ENCODE results near the gene ZFP62.
"Not testable (repeated sequence)": the region's sequence is repeated elsewhere in the genome, so short reads cannot be mapped to it uniquely, and the experiment has no call there.

The ZFP62 gene

DNA sequence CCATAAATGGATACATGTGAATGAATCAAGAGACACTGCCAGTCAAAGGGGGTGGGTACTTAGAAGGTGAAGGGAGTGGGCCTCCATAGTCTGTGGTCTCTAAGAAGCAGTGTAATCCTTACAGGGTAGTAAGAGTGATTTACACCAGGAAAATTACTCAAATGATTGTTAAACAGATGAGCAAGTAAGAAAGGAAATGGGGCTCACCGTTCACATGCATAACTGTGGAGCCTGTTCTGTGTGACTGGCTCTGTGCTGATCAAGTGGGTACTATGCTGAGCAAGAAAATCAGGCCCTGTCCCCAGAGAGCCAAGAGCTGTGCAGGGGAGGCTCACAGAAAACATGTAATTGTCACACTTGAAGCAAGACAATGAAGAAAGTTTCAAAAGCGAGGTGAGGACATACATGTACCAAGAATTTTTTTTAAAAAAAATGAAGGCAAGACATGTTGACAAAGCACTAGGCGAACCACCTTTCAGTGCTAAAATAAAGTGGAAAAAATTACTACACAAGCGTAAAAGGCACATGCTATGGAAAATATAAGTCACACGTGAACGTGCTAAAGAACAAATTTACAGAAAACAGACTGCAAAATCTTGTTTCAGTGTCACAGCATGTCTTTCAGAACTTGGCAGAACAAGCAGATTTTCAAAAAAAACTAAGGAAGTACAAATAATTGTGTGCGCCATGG lies 40.4 kb upstream of the ZFP62 start:
- H3K4me3 ChIP-seq (ENCODE audit: low read depth, low read length), result no peak overlapping the region
- TF ChIP-seq, protein P1, sequence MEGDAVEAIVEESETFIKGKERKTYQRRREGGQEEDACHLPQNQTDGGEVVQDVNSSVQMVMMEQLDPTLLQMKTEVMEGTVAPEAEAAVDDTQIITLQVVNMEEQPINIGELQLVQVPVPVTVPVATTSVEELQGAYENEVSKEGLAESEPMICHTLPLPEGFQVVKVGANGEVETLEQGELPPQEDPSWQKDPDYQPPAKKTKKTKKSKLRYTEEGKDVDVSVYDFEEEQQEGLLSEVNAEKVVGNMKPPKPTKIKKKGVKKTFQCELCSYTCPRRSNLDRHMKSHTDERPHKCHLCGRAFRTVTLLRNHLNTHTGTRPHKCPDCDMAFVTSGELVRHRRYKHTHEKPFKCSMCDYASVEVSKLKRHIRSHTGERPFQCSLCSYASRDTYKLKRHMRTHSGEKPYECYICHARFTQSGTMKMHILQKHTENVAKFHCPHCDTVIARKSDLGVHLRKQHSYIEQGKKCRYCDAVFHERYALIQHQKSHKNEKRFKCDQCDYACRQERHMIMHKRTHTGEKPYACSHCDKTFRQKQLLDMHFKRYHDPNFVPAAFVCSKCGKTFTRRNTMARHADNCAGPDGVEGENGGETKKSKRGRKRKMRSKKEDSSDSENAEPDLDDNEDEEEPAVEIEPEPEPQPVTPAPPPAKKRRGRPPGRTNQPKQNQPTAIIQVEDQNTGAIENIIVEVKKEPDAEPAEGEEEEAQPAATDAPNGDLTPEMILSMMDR (IDR thresholded peaks at IDR 0.05; ENCODE audit: borderline replicate concordance, insufficient read depth, low read depth, low read length), result no peak

DNA sequence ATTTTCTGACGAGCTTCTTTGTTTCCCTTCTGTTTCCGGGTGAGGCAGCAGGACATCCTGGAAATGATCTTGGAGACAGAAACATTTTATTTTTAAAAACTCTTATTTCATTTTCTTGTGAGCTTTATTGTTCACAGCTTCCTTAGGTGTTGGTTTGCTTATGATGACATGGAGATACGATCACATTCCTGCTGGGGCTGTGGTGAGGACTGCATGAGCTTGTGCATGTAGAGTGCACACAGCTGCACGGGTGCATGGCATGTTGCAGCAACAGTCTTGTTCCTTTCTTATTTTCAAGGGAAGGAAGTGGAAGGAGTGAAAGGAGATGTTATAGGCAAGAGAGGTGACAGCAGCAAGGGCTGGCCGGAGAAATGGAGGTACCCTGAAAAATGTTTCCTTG lies 39.1 kb upstream of the ZFP62 start:
- TF ChIP-seq, protein P1 (IDR thresholded peaks at IDR 0.05; ENCODE audit: borderline replicate concordance, insufficient read depth, low read depth, low read length), result no peak

DNA sequence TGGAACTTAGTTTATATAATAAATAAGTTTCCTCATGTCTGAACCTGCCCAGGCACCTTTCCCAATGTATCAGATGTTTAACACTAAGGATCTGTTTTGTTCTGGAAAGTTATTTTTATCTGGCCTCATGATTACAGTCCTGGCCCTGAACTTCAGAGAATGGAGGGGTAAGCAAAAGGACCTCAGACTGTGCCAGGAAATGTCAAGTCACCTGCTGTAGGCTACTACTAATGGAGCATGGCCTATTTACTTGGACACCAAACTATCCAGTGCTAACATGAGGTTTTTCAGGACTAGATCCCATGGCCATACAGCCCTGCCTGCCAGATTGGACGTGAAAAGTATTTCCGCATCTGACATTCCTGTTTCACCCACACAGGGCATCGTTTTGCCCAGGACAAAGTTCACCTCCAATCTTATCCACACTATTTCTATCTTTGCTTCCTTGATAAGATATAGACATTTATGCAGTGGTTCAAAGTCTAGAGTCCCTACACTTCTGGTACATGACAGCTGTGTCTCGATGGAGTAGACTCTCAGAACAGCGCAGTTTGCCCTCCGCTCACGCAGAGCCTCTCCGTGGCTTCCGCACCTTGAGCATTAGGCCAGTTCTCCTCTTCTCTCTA lies 37.7 kb upstream of the ZFP62 start, which contains the start of gene BTNL8:
Gene BTNL8, plus strand, starts transcription at position 539 of the 626 bp plus-strand sequence. CDS start 152 bp downstream, outside the sequence.
- TF ChIP-seq, protein P1 (IDR thresholded peaks at IDR 0.05; ENCODE audit: borderline replicate concordance, insufficient read depth, low read depth, low read length), result no peak
- no peak within 1 kb of the TSS for H3K4me3 ChIP-seq (ENCODE audit: low read depth, low read length)

More for the DNA sequence above, 39.1 kb upstream of the ZFP62 start:
- H3K4me3 ChIP-seq (ENCODE audit: low read depth, low read length), result no peak overlapping the region

DNA sequence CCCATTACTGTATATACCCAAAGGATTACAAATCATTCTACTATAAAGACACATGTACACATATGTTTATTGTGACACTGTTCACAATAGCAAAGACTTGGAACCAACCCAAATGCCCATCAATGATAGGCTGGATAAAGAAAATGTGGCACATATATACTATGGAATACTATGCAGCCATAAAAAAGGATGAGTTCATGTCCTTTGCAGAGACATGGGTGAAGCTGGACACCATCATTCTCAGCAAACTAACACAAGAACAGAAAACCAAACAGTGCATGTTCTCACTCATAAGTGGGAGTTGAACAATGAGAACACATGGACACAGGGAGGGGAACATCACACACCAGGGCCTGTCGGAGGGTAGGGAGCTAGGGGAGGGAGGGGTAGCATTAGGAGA lies 34.3 kb upstream of the ZFP62 start:
- not testable (repeated sequence) for H3K4me3 ChIP-seq (ENCODE audit: low read depth, low read length)

DNA sequence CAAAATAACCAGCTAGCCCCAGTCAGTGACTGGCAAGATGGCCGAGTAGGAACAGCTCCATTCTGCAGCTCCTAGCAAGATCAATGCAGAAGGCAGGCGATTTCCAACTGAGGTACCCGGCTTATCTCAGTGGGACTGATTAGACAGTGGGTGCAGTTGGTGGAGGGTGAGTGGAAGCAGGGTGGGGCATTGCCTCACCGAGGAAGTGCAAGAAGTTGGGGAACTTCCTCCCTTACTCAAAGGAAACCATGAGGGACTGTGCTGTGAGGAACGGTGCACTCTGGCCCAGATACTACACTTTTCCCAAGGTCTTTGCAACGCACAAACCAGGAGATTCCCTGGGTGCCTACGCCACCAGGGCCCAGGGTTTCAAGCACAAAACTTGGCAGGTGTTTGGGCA lies 28.3 kb upstream of the ZFP62 start:
- H3K4me3 ChIP-seq (ENCODE audit: low read depth, low read length), result no peak overlapping the region
- TF ChIP-seq, protein P1 (IDR thresholded peaks at IDR 0.05; ENCODE audit: borderline replicate concordance, insufficient read depth, low read depth, low read length), result no peak

DNA sequence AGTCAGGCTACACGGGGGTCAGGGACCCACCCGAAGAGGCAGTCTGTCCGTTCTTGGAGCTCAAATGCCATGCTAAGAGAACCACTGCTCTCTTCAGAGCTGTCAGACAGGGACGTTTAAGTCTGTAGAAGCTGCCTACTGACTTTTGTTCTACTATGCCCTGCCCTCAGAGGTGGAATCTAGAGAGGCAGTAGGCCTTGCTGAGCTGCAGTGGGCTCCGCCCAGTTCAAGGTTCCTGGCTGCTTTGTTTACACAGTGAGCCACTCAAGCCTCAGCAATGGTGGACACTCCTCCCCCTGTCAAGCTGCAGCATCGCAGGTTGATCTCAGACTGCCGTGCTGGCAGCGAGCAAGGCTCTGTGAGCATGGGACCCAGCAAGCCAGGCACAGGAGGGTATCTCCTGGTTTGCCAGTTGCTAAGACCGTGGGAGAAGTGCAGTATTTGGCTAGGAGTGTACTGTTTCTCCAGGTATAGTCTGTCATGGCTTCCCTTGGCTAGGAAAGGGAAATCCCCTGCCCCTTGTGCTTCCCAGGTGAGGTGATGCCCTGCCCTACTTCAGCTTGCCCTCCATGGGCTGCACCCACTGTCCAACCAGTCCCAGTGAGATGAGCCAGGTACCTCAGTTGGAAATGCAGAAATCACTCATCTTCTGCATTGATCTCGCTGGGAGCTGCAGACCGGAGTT lies 24.9 kb upstream of the ZFP62 start:
- H3K4me3 ChIP-seq (ENCODE audit: low read depth, low read length), result not testable (repeated sequence)

DNA sequence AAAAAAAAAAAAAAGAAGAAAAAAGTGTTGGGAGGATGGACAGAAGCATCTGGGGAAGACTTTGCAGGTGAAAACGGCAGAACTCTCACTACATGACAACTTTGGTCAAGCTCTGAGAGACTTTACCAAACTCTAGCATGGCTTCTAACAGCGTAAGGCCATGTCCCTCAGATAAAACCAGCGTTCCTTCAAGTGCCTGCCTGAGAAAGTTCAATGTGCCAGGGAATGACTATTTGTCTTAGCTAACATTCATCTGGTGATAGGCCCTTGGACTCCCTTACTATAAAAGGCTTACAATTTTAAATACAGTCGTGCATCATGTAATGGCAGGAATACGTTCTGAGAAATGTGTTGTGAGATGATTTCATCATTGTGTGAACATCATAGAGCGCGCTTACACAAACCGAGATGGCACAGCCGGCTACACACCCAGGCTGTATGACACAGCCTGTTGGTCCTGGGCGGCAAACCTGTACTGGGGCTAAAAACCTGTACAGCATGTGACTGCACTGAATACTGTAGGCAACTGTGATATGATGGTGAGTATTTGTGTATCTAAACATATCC lies 14.9 kb upstream of the ZFP62 start:
- TF ChIP-seq, protein P1 (IDR thresholded peaks at IDR 0.05; ENCODE audit: borderline replicate concordance, insufficient read depth, low read depth, low read length), result no peak
- H3K4me3 ChIP-seq (ENCODE audit: low read depth, low read length), result no peak overlapping the region
